A549 (cell line): ENCODE measurements around the gene TMEM74B. TPM values are rescaled to one million over a fixed set of nuclear protein-coding genes. Genes with fewer than 3 reads are reported as not detected.

Source experiments
- ATAC-seq, 2 experiments: fragments of 200-7000 bp in 1 of 2; fragments of >200 bp in 1 of 2; cut with Nextera tagmentation in 1 of 2; cut with Tn5 transposase in 1 of 2; 3 replicates each; pipeline versions ENCODE4 v1.8.0 to v1.9.1; 2018 to 2020; ENCODE audit warnings: mild to moderate bottlenecking in 1 of 2, moderate library complexity in 1 of 2
- CTCF ChIA-PET: fragments of 300-600 bp; sonication (Branson Sonifier 250); formaldehyde crosslinking; extraction: SDS; loops from one replicate; lab custom pipeline; 2021; ENCODE audit warnings: antibody characterized with exemption, inconsistent platforms; lab: Yijun Ruan, JAX
- POLR2A ChIA-PET: fragments of 350-600 bp; formaldehyde crosslinking; extraction: SDS; loops from one replicate; lab custom pipeline; 2021; ENCODE audit warnings: antibody characterized with exemption, inconsistent platforms; lab: Yijun Ruan, JAX
- DNase-seq, 2 experiments: peaks; one replicate each; pipeline versions ENCODE4 v3.0.0 to v3.0.0-alpha.2; 2011 to 2016; ENCODE audit warnings: low read depth in 1 of 2, low spot score in 1 of 2
- FAIRE-seq: peaks from 2 replicates; lab custom pipeline; 2011; peaks lifted over from hg19 to GRCh38; lab: Jason Lieb, UNC
- H3K27ac ChIP-seq, 2 experiments: fragments of >200 bp; sonication (Bioruptor Twin); formaldehyde crosslinking; 3 replicates each; pipeline ENCODE4 v1.5.1; 2016 to 2017
- H3K4me1 ChIP-seq: fragments of >200 bp; sonication (Bioruptor Twin); formaldehyde crosslinking; 3 replicates; pipeline ENCODE4 v1.6.1; 2016
- H3K4me2 ChIP-seq: fragments of >200 bp; sonication (Bioruptor Twin); formaldehyde crosslinking; 3 replicates; pipeline ENCODE4 v1.6.1; 2016
- H3K4me3 ChIP-seq: fragments of >200 bp; sonication (Bioruptor Twin); formaldehyde crosslinking; 3 replicates; pipeline ENCODE4 v1.5.1; 2016
- H3K9me3 ChIP-seq: fragments of >200 bp; sonication (Bioruptor Twin); formaldehyde crosslinking; 3 replicates; pipeline ENCODE4 v1.6.1; 2016
- CBX2 ChIP-seq: fragments of 200-600 bp; sonication (generic); IDR thresholded peaks from 2 replicates; pipeline ENCODE4 v1.6.1; 2016; ENCODE audit warnings: low read depth, mild to moderate bottlenecking, borderline replicate concordance
- CEBPB ChIP-seq, 2 experiments: fragments of >200 bp in 1 of 2; sonication (Bioruptor Twin) in 1 of 2; formaldehyde crosslinking in 1 of 2; IDR thresholded peaks; 2 replicates each; pipeline ENCODE4 v1.6.1; 2012 to 2016
- CHD2 ChIP-seq: fragments of 150-350 bp; IDR thresholded peaks from 2 replicates; pipeline ENCODE4 v1.6.1; 2014; ENCODE audit warnings: low read length; ENCODE audit not compliant: partially characterized antibody
- EHF ChIP-seq: fragments of 250-450 bp; sonication (Bioruptor Pico); IDR thresholded peaks from 2 replicates; pipeline ENCODE4 v1.5.0; 2020; ENCODE audit warnings: mild to moderate bottlenecking
- FOSL2 ChIP-seq, 2 experiments: fragments of 450-650 bp in 1 of 2; fragments of >200 bp in 1 of 2; sonication (Bioruptor Twin) in 1 of 2; formaldehyde crosslinking; IDR thresholded peaks; 2 replicates each; pipeline versions ENCODE4 v1.5.0 to v1.6.1; 2016 to 2020; ENCODE audit warnings: mild to moderate bottlenecking in 1 of 2, moderate library complexity in 1 of 2
- HOXA7 ChIP-seq: fragments of 250-450 bp; sonication (Bioruptor Pico); IDR thresholded peaks from 2 replicates; pipeline ENCODE4 v1.5.0; 2020; ENCODE audit warnings: mild to moderate bottlenecking, moderate library complexity
- HOXB5 ChIP-seq: fragments of 250-450 bp; sonication (Bioruptor Pico); IDR thresholded peaks from 2 replicates; pipeline ENCODE4 v1.5.0; 2020; ENCODE audit warnings: mild to moderate bottlenecking, moderate library complexity
- JUNB ChIP-seq: fragments of >200 bp; sonication (Bioruptor Twin); formaldehyde crosslinking; IDR thresholded peaks from 2 replicates; pipeline ENCODE4 v1.6.1; 2016
- KDM5A ChIP-seq: fragments of 200-600 bp; sonication (generic); IDR thresholded peaks from 2 replicates; pipeline ENCODE4 v1.6.1; 2016; ENCODE audit warnings: antibody characterized with exemption, mild to moderate bottlenecking
- MAZ ChIP-seq: fragments of 150-350 bp; IDR thresholded peaks from 2 replicates; pipeline ENCODE4 v1.6.1; 2014; ENCODE audit warnings: antibody characterized with exemption, low read depth, low read length, borderline replicate concordance
- MYC ChIP-seq: IDR thresholded peaks from 2 replicates; pipeline ENCODE4 v1.6.1; 2012; ENCODE audit warnings: mild to moderate bottlenecking, inconsistent platforms, low read length, improper control_type of control experiment, borderline replicate concordance
- NR3C1 ChIP-seq: fragments of >200 bp; sonication (Bioruptor Twin); formaldehyde crosslinking; IDR thresholded peaks from 3 replicates; pipeline ENCODE4 v1.6.1; 2017
- PHF8 ChIP-seq: fragments of 200-600 bp; sonication (generic); IDR thresholded peaks from 2 replicates; pipeline ENCODE4 v1.6.1; 2016; ENCODE audit warnings: low read depth, mild to moderate bottlenecking, antibody characterized with exemption, moderate library complexity, borderline replicate concordance
- RNF2 ChIP-seq: fragments of 200-600 bp; sonication (generic); IDR thresholded peaks from 2 replicates; pipeline ENCODE4 v1.6.1; 2016; ENCODE audit warnings: low read depth, mild to moderate bottlenecking, antibody characterized with exemption, moderate library complexity, borderline replicate concordance
- SMC3 ChIP-seq: fragments of >200 bp; sonication (Bioruptor Twin); formaldehyde crosslinking; IDR thresholded peaks from 3 replicates; pipeline ENCODE4 v1.6.1; 2018; ENCODE audit warnings: inconsistent platforms
- SREBF2 ChIP-seq: fragments of 450-650 bp; IDR thresholded peaks from 2 replicates; pipeline ENCODE4 v1.6.1; 2014; ENCODE audit warnings: mild to moderate bottlenecking, moderate library complexity
- TP53 ChIP-seq: fragments of 250-450 bp; sonication (Bioruptor Pico); IDR thresholded peaks from 2 replicates; pipeline ENCODE4 v1.5.0; 2021; ENCODE audit warnings: mild to moderate bottlenecking, moderate library complexity
- ZC3H11A ChIP-seq: fragments of 450-650 bp; IDR thresholded peaks from 2 replicates; pipeline ENCODE4 v1.6.1; 2014; ENCODE audit warnings: antibody characterized with exemption, mild to moderate bottlenecking
- ZNF302 ChIP-seq: fragments of 250-450 bp; sonication (Bioruptor Pico); IDR thresholded peaks from 2 replicates; pipeline ENCODE4 v1.9.0; 2021; ENCODE audit warnings: inconsistent platforms, mild to moderate bottlenecking, moderate library complexity
- WGBS: methylation state at CpG from one replicate; pipeline ENCODE4 v1.1.6; 2017; ENCODE audit errors: missing lambda C conversion rate; 5-methylcytosine and 5-hydroxymethylcytosine counted together
- polyA plus RNA-seq, 4 experiments: library from polyadenylated mRNA; depleted of rRNA in 3 of 4; stranded (reverse); fragments of >200 nt; fragmentation: RNase III in 1 of 4; extraction: RNeasy Plus Mini Kit Qiagen cat#74134 plus additional on column Dnase treatment in 1 of 4; gene quantifications; 2 replicates in 3 of 4; 3 replicates in 1 of 4; pipeline ENCODE4 v1.2.3, GENCODE V29; 2011 to 2017
- TF ChIP-seq, protein P1 (sequence below): IDR thresholded peaks from 2 replicates; pipeline ENCODE4 v1.6.1; 2012
- TF ChIP-seq, protein P2 (sequence below): fragments of 150-350 bp; IDR thresholded peaks from 2 replicates; pipeline ENCODE4 v1.6.1; 2014; ENCODE audit warnings: low read depth, mild to moderate bottlenecking, low read length
- TF ChIP-seq, protein P3 (sequence below): fragments of 450-650 bp; IDR thresholded peaks from 2 replicates; pipeline ENCODE4 v1.6.1; 2014; ENCODE audit warnings: antibody characterized with exemption
- TF ChIP-seq, protein P4 (sequence below): fragments of 250-450 bp; sonication (Bioruptor Pico); IDR thresholded peaks from 2 replicates; pipeline ENCODE4 v1.5.0; 2020; ENCODE audit warnings: low read depth, mild to moderate bottlenecking, moderate library complexity

Gene TMEM74B
- polyA plus RNA-seq, 2 of the 4 experiments (the other 2 are of a cell fraction): 2.9 to 3.4 TPM

DNA sequence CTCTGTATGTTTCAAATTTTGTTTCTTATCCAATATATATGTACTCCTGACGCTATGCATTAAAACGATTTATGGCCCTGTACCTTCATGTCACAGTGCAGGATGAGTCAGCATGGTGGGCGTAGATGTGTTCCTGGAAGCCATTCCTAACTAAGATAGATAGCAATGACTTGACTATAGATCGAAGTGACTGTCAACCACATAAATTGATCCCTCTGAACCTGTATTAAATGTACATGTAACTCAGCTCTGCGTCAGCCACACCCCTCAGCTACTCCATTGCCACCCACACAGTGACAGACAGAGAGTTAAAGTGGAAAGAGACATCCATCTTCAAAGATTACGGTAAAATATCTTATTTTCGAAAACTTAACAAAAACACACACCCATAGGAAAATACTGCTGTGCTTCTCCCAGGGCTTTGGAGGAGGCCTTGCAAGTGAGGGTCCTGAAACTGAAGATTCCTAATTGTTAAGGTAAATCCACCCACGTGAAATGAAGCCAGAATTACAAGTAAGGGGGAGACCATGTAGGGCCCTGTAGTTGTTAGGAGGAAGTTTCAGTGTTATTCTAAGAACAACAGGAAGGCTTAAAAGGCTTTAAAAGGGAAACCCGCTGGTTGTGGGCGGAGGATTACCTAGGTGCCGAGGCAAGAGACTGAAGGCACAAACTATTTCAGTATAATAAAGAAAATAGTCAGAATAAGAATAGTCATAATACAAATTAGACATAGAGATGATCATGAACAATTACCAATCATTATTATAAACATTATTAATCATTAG lies 30.8 kb upstream of the TMEM74B start:
- TF ChIP-seq, protein P1, sequence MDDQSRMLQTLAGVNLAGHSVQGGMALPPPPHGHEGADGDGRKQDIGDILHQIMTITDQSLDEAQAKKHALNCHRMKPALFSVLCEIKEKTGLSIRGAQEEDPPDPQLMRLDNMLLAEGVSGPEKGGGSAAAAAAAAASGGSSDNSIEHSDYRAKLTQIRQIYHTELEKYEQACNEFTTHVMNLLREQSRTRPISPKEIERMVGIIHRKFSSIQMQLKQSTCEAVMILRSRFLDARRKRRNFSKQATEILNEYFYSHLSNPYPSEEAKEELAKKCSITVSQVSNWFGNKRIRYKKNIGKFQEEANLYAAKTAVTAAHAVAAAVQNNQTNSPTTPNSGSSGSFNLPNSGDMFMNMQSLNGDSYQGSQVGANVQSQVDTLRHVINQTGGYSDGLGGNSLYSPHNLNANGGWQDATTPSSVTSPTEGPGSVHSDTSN: no peak
- no peak for TF ChIP-seq PHF8
- no peak for TF ChIP-seq ZNF302
- no peak for TF ChIP-seq FOSL2 (IDR thresholded peaks at IDR 0.05)
- TF ChIP-seq FOSL2 (CRISPR knock-in tag; IDR thresholded peaks at IDR 0.05): no peak
- TF ChIP-seq CBX2: no peak
- no peak for TF ChIP-seq HOXB5 (CRISPR knock-in tag)
- TF ChIP-seq SMC3: no peak
- no peak for TF ChIP-seq SREBF2
- no peak for TF ChIP-seq TP53 (CRISPR knock-in tag)
- TF ChIP-seq, protein P2, sequence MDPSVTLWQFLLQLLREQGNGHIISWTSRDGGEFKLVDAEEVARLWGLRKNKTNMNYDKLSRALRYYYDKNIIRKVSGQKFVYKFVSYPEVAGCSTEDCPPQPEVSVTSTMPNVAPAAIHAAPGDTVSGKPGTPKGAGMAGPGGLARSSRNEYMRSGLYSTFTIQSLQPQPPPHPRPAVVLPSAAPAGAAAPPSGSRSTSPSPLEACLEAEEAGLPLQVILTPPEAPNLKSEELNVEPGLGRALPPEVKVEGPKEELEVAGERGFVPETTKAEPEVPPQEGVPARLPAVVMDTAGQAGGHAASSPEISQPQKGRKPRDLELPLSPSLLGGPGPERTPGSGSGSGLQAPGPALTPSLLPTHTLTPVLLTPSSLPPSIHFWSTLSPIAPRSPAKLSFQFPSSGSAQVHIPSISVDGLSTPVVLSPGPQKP: no peak
- TF ChIP-seq JUNB: no peak
- TF ChIP-seq EHF (CRISPR knock-in tag): no peak
- no peak for TF ChIP-seq ZC3H11A
- no peak for TF ChIP-seq MYC
- TF ChIP-seq CHD2: no peak
- TF ChIP-seq, protein P3, sequence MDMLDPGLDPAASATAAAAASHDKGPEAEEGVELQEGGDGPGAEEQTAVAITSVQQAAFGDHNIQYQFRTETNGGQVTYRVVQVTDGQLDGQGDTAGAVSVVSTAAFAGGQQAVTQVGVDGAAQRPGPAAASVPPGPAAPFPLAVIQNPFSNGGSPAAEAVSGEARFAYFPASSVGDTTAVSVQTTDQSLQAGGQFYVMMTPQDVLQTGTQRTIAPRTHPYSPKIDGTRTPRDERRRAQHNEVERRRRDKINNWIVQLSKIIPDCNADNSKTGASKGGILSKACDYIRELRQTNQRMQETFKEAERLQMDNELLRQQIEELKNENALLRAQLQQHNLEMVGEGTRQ: no peak
- TF ChIP-seq, protein P4, sequence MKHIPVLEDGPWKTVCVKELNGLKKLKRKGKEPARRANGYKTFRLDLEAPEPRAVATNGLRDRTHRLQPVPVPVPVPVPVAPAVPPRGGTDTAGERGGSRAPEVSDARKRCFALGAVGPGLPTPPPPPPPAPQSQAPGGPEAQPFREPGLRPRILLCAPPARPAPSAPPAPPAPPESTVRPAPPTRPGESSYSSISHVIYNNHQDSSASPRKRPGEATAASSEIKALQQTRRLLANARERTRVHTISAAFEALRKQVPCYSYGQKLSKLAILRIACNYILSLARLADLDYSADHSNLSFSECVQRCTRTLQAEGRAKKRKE (CRISPR knock-in tag): no peak
- DNase-seq: no peak
- ChIA-PET POLR2A (no interaction called here), CTCF (interaction anchor here (10.0 kb wide), 1 partner anchor 398 kb away, joined by 81 read pairs; no protein-coding TSS in a partner anchor)
- no peak for ATAC-seq
- no peak overlapping the region for H3K4me3 ChIP-seq
- no peak overlapping the region for H3K4me2 ChIP-seq
- 69% methylated on average over 11 of the region's 11 CpGs for WGBS
- no peaks in the 10 kb centered on the region for H3K4me1 ChIP-seq
- no peak for FAIRE-seq
- H3K27ac ChIP-seq: no peak overlapping the region
- no peaks in the 10 kb centered on the region for H3K9me3 ChIP-seq

DNA sequence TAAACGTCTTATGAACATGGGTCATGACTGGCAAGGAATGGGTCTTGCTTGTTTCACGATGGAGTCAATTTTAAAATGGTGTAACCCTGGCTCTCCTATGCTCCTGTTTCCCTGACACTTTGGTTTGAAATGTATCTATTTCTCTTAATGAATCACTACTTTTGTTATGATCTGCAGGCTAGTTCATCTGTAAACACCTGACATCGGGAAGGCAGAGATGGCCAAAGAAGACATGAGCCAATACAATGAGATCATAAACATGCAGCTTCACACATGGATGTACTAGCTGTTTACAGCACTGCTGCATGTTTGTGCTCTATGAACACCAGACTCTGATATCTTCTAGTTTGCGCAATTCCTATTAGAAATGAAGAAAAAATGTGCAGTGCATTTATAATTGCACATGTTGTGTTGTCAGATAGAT lies 30.1 kb upstream of the TMEM74B start:
- H3K27ac ChIP-seq: no peak overlapping the region
- no peaks in the 10 kb centered on the region for H3K4me1 ChIP-seq
- H3K4me2 ChIP-seq: no peak overlapping the region
- WGBS: 31% methylated on average over 4 of the region's 4 CpGs
- no peaks in the 10 kb centered on the region for H3K9me3 ChIP-seq
- H3K4me3 ChIP-seq: no peak overlapping the region
- ChIA-PET CTCF (interaction anchor here (2.1 to 10.0 kb wide), 2 partner anchors 29 to 398 kb away, joined by 12 to 81 read pairs; no protein-coding TSS in a partner anchor), POLR2A (no interaction called here)
- ATAC-seq (no peak), FAIRE-seq (no peak), DNase-seq (no peak)
- TF ChIP-seq MAZ: no peak
- TF ChIP-seq RNF2: no peak
- no peak for TF ChIP-seq ZC3H11A
- 0 out of 4 replicates have a peak, but pooled peaks of 1 of the 2 experiments have one; percentile 28 for TF ChIP-seq CEBPB (IDR thresholded peaks at IDR 0.05)
- TF ChIP-seq NR3C1: no peak
- no peak for TF ChIP-seq KDM5A
- TF ChIP-seq HOXA7 (CRISPR knock-in tag): no peak
